Measurements from ENCODE around the gene DNASE2.

Gene DNASE2

DNA sequence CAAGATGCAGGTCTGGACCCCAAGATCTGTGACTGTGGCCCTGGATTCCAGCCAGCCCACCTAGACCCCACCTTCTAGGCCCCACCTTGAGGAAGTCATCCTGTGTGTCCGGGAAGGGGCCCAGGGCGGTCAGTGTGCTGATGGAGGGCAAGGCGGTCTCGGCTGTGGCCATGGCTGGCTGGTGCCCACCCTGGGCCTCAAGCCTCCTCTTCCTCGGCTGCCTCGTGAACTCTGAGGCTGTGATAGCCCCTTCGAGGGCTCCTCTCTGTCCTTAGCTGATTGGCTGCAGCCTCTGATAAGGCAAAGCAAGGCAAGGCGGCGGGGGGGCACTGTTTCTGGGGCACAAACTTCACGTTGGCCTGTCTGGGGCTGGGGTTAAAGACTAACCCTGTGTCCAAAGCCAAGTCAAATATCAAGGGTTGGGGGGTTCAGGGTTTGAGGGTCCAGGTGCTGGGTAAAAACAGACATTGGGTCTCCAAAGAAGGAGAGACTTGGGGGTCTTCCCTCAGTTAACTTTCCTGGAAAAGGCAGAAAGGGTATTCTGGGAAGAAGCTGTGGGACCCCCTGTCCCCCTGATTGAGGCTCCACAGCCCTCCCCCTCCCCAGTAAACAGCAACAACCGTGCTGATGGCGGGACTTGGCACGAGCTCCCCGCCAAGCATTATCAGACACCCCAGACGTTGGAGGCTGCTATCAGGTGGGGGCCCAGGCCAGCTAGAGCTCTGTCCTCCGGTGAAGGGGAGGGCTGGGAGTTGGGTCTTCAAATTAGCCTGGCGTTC is 5.9 kb upstream of the DNASE2 start, which contains the start of gene KLF1:
Gene KLF1 (minus strand): TSS at position 233 of the 779 bp plus-strand sequence. CDS start 61 bp downstream, at position 172.
- no peak for DNase-seq (ENCODE audit: low read depth in 2 of 2)

DNA sequence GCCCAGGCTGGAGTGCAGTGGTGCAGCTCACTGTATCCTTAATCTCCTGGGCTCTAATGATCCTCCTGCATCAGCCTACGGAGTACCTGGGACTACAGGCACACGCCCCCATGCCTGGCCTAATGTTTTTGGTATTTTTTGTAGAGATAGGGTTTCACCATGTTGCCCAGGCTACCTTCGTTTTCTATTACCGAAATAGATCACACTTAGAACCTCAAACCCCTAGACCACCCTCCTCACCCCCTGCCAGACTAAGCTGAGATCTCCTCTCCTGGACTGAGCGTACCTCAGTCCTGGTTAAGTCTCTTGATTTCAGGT is 5.4 kb upstream of the DNASE2 start:
- DNase-seq (ENCODE audit: low read depth in 2 of 2), result no peak

DNA sequence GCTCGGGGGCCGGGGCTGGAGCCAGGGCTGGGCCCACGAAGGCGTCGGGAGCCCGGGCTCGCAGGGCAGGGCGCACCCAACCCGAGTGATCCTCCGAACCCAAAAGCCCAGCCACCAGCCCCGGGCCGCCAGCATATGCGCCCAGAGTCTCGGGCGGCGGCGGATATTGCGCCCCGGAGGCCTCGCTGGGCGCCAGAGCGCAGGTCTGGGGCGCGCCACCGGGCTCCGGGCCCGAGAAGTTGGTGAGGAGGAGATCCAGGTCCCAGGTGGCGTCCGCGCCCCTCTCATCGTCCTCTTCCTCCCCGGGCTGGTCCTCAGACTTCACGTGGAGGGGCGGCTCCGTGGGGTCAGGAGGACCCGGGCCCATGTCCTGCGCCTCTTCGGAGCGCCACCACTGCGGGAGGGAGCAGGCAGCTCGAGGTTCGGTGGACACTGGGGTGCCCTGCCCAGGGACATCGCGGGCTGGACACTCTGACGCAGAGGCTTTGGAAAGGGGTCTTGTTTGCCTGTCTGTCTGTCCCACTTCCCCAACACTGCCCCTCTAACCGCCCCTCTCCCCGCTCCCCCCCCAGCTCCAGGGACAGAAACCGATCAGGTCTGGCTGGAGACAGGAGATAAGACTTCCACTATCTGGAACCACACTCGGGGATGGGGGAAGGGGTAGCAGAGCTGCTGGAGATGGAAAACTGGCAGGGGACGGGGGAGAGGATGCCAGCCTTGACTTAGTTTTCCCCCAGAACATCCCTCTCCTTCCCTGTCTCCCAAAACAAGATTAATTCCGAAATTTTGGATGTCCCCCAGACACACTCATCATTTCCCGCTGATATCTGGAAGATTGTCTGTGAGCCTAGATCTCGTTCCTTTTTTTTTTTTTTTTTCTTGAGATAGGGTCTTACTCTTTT is 4.8 kb upstream of the DNASE2 start:
- DNase-seq (ENCODE audit: low read depth in 2 of 2), result no peak

DNA sequence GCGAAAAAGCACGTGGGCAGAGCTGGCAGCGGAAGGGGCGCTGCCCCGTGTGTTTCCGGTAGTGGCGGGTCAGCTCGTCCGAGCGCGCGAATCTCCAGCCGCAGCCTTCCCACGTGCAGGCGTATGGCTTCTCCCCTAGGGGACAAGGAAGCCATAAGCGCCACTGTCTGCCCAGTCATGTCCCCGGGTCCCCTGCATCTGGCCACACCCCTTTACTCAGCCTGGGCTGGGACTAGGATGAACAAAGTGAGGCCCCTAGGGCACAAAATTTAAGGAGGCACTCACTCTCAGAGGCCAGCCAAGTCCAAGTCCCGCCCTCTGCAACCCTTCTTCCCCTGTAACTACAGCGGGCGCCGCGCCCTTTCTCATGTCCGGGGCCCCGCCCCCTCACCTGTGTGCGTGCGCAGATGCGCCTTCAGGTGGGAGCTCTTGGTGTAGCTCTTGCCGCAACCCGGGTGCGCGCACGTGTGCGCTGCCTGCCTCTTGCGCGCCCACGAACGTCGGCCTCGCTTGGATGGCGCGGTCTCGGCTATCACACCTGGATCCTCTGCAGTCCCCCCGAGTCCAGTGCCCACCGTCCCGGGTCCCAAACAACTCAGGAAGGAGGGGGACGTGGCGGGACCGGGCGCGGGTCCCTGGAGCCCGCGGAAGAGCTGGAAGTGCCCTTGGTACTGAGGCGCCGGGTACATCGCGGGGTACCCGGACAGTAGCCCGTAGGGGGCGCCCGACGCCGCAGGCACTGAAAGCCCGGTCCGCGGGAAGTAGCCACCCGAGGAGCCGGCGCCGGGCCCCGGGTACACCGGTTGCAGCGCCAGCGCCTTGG is 3.9 kb upstream of the DNASE2 start:
- peak; percentile 63 to 76 for DNase-seq (ENCODE audit: low read depth in 2 of 2)

DNA sequence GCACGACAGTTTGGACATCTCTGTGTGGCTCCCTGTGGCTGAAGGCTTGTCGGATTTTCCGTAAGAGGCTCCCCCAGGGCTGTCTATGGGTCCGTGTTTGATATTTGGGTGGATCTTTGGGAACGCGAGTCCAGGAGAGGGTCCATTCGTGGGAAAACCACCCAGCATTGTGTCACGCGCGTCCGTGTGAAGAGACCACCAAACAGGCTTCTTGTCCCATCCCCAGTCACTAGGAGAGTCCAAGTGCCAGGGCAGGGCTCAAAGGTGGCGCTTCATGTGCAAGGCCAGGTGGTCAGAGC is 3.3 kb upstream of the DNASE2 start:
- no peak for DNase-seq (ENCODE audit: low read depth in 2 of 2)

DNA sequence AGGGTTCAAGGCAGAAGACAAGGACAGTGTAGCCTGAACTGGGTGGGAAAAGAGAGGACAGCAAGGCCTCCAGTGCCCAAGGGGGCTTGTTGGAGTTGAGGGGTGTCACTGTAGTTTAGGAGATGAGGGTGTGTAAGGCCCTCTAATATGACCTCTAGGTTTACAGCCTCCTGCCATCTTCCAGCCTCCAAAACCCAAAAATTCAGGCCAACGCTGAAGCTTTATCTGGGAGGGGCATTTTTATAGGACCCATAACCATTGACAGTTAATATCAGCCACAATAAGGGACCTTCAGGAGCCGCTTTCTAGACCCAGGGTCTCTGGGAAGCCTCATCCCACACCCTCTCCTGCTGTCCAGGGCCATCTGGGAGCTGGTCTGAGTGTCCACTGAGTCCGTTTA is 3.0 kb upstream of the DNASE2 start:
- no peak for DNase-seq (ENCODE audit: low read depth in 2 of 2)

DNA sequence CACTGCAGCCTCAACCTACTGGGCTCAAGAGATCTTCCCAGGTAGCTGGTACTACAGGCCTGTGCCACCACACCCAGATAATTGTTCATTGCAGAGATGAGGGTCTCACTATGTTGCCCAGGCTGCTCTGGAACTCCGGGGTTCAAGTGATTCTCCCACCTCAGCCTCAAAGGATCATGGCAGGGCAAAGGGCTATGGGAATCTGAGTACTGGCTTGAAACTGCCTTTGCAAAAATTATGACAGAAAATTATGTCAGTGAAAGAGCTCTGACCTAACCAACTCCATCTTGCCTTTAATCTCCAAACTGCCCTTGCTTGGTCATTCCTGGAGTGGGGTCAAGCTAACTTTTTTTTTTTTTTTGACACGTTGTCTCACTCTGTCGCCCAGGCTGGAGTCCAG is 1.3 kb upstream of the DNASE2 start:
- DNase-seq (ENCODE audit: low read depth in 2 of 2), result no peak

DNA sequence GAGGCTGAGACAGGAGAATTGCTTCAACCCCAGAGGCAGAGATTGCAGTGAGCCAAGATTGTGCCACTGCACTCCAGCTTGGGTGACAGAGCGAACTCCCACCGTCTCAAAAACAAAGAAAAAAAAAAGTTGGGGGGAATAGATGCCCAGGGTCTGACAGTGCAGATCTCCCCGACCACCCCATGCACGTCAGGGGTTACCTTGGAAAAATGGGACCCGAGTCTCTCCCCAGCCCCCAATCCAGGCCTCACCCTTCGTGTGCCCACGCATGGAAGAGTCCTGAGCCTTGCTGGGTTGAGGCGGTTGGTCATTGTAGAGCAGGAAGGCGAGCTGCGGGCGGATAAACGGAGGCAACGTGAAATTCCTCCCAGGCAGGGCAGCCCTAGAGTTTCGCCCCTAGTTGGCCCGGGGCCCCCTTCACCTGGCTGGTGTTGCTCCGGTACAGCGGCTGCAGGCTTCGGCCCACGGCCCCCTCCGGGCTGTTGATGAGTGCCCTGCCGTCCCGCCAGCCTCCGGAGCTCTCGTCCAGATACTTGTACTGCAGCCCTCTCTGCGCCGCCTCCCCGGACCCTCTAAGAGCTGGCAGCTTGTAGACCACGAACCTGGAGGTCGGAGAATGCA is 588 bp downstream of the DNASE2 start:
- no peak for DNase-seq (ENCODE audit: low read depth in 2 of 2)

DNA sequence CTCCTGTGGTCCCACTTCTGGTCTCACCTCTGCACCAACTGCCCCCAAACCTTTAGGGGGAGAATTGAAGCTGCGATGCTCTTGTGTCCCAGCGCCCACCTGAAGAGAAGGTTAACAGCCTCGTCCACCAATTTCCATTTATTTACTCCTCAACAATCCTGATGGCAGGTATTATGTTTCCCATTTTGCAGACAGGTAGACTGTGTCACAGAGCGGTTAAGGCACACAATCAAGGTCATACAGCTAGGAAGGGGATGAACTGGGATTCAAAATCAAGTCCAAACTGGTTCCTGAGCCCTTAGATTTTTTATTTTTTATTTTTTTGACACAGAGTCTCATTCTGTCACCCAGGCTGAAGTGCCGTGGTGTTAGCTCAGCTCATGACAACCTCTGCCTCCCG is 6.2 kb downstream of the DNASE2 start:
- no peak for DNase-seq (ENCODE audit: low read depth in 2 of 2)

DNA sequence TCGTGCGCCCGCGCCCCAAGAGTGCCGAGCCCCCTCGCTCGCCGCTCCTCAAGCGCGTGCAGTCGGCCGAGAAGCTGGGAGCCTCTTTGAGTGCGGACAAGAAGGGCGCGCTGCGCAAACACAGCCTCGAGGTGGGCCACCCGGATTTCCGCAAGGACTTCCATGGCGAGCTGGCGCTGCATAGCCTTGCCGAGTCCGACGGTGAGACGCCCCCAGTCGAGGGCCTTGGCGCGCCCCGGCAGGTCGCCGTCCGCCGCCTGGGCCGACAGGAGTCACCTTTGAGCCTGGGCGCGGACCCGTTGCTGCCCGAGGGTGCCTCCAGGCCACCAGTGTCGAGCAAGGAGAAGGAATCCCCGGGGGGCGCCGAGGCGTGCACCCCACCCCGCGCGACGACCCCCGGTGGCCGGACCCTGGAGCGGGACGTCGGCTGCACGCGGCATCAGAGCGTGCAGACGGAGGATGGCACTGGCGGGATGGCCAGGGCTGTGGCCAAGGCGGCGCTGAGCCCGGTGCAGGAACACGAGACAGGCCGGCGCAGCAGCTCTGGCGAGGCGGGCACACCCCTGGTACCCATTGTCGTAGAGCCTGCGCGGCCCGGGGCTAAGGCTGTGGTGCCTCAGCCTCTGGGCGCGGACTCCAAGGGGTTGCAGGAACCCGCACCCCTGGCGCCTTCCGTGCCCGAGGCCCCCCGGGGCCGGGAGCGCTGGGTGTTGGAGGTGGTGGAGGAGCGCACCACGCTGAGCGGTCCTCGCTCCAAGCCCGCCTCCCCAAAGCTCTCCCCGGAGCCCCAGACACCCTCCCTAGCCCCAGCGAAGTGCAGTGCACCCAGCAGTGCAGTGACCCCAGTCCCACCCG is 7.1 kb downstream of the DNASE2 start:
- DNase-seq (ENCODE audit: low read depth in 2 of 2), result no peak

DNA sequence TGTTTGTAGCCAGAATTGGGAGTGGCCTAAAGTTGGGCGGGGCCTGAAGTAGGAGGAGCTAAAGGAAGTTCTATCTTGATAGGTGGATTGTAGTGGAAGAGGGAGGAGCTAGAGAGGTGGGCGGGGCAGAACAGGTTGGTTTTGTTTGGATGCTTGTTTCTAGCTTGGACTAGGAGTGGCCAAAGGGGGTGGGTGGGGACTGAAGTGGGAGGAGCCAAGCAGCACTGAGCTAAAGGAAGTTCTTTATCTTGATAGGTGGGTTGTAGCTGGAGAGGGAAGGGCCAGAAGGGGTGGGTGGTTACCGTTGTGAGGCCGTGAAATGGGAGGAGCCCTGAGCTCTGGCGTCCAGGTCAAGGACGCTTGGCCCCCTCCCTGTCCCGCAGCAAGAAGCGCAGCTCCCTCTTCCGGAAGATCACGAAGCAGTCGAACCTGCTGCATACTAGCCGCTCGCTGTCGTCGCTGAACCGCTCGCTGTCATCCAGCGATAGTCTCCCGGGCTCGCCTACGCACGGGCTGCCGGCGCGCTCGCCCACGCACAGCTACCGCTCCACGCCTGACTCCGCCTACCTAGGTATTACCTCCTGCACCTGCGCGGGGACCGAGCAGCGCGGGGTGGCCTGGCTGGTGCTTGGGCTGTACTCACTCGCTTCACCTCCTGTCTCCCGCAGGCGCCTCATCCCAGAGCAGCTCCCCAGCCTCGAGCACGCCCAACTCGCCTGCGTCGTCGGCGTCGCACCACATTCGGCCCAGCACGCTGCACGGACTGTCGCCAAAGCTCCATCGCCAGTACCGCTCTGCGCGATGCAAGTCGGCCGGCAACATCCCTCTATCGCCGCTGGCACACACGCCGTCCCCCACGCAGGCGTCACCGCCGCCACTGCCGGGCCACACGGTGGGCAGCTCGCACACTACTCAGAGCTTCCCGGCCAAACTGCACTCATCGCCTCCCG is 8.0 kb downstream of the DNASE2 start:
- no peak for DNase-seq (ENCODE audit: low read depth in 2 of 2)

DNA sequence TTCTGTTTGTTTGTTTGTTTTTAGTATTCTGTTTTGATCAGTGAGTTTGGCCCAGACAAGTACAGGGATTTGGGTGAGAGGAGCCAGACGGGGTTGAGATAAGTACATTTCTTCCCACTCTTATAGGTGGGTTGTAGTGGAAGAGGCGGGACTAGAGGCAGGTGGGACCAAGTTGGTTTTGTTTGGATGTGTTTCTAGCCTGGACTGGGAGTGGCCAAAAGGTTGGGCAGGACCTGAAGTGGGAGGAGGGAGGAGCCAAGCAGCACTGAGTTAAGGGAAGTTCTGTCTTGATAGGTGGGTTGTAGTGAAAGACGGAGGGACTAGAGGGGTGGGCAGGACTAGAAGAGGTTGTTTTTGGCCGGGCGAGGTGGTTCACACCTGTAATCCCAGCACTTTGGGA is 9.0 kb downstream of the DNASE2 start:
- DNase-seq (ENCODE audit: low read depth in 2 of 2), result no peak

DNA sequence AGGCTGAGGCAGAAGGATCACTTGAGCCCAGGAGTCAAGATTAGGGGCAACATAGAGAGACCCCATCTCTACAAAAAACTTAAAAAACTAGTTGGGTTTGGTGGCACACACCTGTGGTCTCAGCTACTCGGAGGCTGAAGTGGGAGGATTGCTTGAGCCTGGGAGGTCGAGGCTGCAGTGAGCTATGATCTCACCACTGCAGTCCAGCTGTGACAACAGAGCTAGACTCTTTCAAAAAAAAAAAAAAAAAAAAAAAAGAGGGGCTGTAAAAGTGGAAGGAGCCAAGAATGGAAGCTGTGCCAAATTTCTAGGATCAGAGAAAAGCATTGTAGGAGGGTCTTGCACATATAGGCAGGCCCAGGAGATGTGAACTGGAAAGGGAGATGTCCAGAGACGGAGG is 9.6 kb downstream of the DNASE2 start:
- no peak for DNase-seq (ENCODE audit: low read depth in 2 of 2)

DNA sequence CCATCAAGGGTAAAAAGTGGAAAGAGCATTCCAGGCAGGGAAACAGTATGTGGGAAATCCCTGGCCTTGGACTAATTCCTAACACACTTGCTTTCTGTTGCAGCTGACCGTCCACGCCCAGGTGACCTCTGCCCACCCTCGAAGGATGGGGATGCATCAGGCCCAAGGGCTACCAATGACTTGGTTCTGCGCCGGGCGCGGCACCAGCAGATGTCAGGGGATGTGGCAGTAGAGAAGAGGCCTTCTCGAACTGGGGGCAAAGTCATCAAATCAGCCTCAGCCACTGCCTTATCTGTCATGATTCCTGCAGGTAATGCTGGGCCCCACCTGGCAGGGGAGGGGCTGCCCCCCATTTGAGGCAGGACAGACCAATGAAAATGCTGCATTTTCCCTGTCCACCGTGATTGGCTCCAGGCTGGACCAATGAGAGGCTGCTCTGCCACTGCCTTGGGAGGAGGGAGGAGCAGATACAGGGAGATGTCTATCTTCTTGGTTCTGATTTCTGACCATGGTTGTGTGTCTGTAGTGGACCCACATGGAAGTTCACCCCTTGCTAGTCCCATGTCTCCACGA is 12.6 kb downstream of the DNASE2 start:
- DNase-seq (ENCODE audit: low read depth in 2 of 2), result no peak

DNA sequence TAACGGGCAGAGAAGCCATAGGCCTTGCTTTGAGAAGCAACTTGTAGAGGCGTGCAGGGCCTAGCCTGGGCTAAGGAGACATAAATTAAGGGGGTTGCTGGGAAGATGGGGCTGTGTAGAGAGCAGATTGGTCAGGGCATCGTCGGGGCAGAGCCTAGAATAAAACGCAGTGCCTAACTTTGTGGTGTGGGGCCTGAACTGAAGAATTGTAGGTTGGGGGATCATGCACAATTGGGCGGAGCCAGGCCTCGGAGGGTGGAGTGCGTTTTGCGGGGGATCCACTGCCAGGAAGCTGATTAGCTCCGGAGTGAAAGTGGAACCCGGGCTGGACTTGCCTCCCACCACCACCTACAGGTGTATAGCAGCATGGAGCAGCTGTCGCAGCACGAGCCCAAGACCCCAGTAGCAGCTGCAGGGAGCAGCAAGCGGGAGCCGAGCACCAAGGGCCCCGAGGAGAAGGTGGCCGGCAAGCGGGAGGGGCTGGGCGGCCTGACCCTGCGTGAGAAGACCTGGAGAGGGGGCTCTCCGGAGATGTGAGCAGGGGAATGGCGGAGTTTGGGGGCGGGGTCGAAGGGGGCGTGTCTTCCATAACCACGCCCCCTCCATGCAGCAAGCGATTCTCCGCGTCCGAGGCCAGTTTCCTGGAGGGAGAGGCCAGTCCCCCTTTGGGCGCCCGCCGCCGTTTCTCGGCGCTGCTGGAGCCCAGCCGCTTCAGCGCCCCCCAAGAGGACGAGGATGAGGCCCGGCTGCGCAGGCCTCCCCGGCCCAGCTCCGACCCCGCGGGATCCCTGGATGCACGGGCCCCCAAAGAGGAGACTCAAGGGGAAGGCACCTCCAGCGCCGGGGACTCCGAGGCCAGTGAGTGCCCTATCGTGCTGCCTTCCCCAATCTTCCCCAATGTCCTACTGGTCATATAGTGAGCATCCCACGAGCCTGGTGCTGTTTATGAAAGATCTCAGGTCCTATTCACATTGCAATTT is 13.8 kb downstream of the DNASE2 start:
- peak in 1 of 2 donors; percentile 44 for DNase-seq (ENCODE audit: low read depth in 2 of 2)

DNA sequence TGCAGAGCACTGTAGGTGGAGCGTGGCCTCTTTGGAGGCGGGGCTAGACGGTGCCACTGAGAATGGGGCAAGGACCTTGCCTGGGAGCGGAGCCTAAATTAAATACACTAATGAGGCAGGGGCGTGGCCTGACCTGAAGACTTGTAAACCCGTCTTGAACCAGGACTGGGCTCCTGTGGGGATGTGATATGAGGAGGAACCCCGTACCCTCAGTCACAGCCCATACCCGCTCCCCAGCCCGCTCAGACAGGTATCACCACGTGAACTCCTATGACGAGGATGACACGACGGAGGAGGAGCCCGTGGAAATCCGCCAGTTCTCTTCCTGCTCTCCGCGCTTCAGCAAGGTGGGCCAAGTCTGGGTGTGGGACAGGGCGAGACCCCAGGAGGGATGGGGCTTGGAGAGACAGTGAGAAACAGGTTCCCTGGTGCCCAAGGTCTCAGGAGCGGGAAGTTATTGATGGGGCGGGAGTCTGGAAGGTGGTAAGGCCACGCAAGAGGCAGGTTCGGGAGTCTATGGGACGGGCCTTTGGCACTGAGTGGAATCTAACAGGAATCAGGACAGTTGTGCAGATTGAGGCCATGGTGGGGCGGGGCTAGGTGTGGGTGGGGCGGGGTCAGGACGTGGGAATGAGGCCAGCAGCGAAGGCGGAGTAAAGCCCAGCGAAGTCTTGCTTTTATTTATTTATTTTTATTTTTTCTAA is 14.7 kb downstream of the DNASE2 start:
- no peak for DNase-seq (ENCODE audit: low read depth in 2 of 2)

DNA sequence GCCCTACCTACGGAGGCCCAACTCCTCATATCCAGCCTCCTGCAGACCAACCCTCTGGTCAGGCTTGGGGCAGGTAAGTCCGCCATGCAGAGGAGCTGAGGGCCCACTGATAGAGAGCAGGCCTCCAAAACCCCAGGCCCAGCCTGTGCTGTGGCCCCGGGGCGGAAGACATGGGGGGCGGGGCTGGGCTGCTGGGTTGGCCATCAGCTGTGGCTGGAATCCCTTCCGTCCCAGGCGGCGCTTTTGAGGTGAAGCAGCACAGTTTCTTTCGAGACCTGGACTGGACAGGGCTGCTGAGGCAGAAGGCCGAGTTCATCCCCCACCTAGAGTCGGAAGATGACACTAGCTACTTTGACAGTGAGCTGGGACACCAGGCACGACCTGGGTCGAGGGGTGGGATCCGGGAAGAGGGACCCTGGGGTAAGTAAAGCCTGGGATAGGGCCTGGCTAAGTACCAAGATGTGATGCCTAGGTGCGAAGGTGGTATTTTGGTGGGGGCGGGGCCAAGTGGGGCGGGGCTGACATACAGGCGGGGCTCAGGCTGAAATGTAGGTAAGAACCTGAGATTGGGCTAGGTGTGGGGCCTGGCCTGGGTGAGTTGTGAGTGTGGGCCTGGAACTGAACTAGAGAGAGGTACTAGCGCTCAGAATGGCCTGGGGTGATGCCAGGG is 15.4 kb downstream of the DNASE2 start:
- no peak for DNase-seq (ENCODE audit: low read depth in 2 of 2)

Data from stimulated activated CD4-positive, alpha-beta T cell treated with anti-CD3 and anti-CD28 coated beads, Interleukin-1b, Interleukin-23, amount 100 ng/mL, for 1 hour (primary cell).